Pancreas (tissue), 10 donors: Measurements from ENCODE around the gene EPG5. TPM values are rescaled to one million over a fixed set of nuclear protein-coding genes. Genes with fewer than 3 reads are reported as not detected.
"Not testable (repeated sequence)": the region's sequence is repeated elsewhere in the genome, so short reads cannot be mapped to it uniquely, and the experiment has no call there.

Source experiments
- ATAC-seq, 4 donors: fragments of 200-7000 bp; cut with Tn5 transposase; one replicate each; pipeline versions ENCODE4 v1.8.0 to v1.9.1; 2020; ENCODE audit warnings: mild to moderate bottlenecking in 4 of 4, moderate library complexity in 4 of 4
- DNase-seq, 6 donors: peaks; one replicate each; pipeline ENCODE4 v3.0.0-alpha.2; 2020
- FAIRE-seq: peaks from 2 replicates; lab custom pipeline; 2012; peaks lifted over from hg19 to GRCh38; lab: Jason Lieb, UNC
- H3K27ac ChIP-seq, 4 donors: fragments of 200-600 bp; sonication (generic); 1 replicate in 3 of 4; 2 replicates in 1 of 4; pipeline versions ENCODE4 v1.5.0 to v1.8.0; 2020
- H3K27me3 ChIP-seq, 4 donors: fragments of 200-600 bp; one replicate each; pipeline ENCODE4 v1.8.0; 2021
- H3K36me3 ChIP-seq, 3 donors: fragments of 200-600 bp; sonication (generic) in 1 of 3; one replicate each; pipeline versions ENCODE4 v1.5.0 to v1.8.0; 2020 to 2021
- H3K4me1 ChIP-seq, 3 donors: fragments of 200-600 bp; one replicate each; pipeline ENCODE4 v1.8.0; 2021
- H3K4me3 ChIP-seq, 4 donors: fragments of 200-600 bp; sonication (generic) in 2 of 4; one replicate each; pipeline versions ENCODE4 v1.5.0 to v1.8.0; 2020 to 2021
- H3K9me3 ChIP-seq, 4 donors: fragments of 200-600 bp; one replicate each; pipeline ENCODE4 v1.8.0; 2021
- WGBS, 2 donors: extraction: QIAGEN DNeasy Blood & Tissue Kit; methylation state at CpG; one replicate each; pipeline ENCODE4 v1.1.7; 2013; 5-methylcytosine and 5-hydroxymethylcytosine counted together
- intact Hi-C, 3 donors: fragments of 100-400 bp; cut with DNase I; formaldehyde crosslinking; loops; one replicate each; pipeline versions ENCODE4 v1.11.1 to v1.14.2; 2022
- polyA plus RNA-seq, 2 donors: library from polyadenylated mRNA; stranded (reverse); fragments of 200-250 nt; gene quantifications; one replicate each; pipeline ENCODE4 v1.2.3, GENCODE V29; 2013
- total RNA-seq, 6 donors: library from RNA; stranded (reverse); fragmentation: NEBNext Ultra II Directional in 4 of 6; extraction: Animal tissue kit (Norgen Biotek cat#: 25700) in 4 of 6; gene quantifications; one replicate each; pipeline versions ENCODE4 v1.2.1 to v1.2.4, GENCODE V29; 2021 to 2023
- TF ChIP-seq, protein P1 (sequence below), 4 donors: fragments of 200-600 bp; sonication (generic) in 3 of 4; IDR thresholded peaks; one replicate each; pipeline versions ENCODE4 v1.5.0 to v1.8.0; 2021; ENCODE audit warnings: antibody characterized with exemption in 4 of 4
- donor health status: healthy with polysubstance abuse.
- donor health status: DM: no; HTN: no; CAD: no; lungs with moderate emphysema.
- donor health status: DM: no; HTN: no; CAD: no.
- donor health status: control.
- donor health status: control.
- donor health status: Bipolar disorder and iron deficiency.
- donor health status: DM: yes; HTN: yes; CAD: no.
- donor health status: DM: no; HTN: no; CAD: no.
- donor health status: DM: no; HTN: no; CAD: no.
- donor health status: DM: yes; HTN: yes; CAD: no.

The EPG5 gene
- total and polyA plus RNA-seq, 8 donors: 4.9 to 18.4 (median 10.1) TPM

- Histone ChIP-seq H3K4me3 (no peak overlapping the region), H3K36me3 (no peaks in the 10 kb centered on the region), H3K4me1 (peaks cover 0 to 11% (median 0%) of the 10 kb centered on the region in 3 donors), H3K27me3 (no peaks in the 10 kb centered on the region), H3K27ac (no peak overlapping the region), H3K9me3 (no peaks in the 10 kb centered on the region)
- intact Hi-C loops: no loop called here
- WGBS, 2 donors: 60 to 61% methylated on average over 2 of the region's 2 CpGs
- no peak for DNase-seq
- TF ChIP-seq, protein P1, sequence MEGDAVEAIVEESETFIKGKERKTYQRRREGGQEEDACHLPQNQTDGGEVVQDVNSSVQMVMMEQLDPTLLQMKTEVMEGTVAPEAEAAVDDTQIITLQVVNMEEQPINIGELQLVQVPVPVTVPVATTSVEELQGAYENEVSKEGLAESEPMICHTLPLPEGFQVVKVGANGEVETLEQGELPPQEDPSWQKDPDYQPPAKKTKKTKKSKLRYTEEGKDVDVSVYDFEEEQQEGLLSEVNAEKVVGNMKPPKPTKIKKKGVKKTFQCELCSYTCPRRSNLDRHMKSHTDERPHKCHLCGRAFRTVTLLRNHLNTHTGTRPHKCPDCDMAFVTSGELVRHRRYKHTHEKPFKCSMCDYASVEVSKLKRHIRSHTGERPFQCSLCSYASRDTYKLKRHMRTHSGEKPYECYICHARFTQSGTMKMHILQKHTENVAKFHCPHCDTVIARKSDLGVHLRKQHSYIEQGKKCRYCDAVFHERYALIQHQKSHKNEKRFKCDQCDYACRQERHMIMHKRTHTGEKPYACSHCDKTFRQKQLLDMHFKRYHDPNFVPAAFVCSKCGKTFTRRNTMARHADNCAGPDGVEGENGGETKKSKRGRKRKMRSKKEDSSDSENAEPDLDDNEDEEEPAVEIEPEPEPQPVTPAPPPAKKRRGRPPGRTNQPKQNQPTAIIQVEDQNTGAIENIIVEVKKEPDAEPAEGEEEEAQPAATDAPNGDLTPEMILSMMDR (IDR thresholded peaks at IDR 0.05): no peak
- FAIRE-seq: no peak
- no peak for ATAC-seq
Observed at GRCh38 chr18:45980229-45980628, 13.1 kb upstream of the EPG5 start.

GRCh38 chr18:45978084-45978483 lies 11.0 kb upstream of the EPG5 start:
- FAIRE-seq: no peak
- TF ChIP-seq, protein P1 (IDR thresholded peaks at IDR 0.05): no peak
- intact Hi-C loops: loop anchor here in 1 of 3 donors (10.0 kb wide), 2 partner anchors 97 to 283 kb away; partner anchors contain the start of gene PSTPIP2

DNA sequence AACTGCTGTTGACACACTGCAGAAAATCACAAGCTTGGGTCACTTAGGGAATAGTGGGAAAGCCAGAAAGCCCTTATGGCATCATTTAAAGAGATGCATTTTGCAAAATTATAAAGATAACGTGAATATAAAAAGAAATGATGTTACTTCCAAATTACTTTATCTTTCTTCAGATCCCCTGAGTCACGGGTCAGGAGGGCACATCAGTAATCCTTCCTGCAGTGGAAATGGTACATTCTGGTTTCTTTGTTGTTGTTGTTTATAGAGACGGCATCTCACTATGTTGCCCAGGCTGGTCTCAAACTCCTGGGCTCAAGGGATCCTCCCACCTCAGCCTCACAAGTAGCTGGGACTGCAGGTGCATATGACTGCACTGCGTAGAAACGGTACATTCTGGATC lies 9.8 kb upstream of the EPG5 start:
- ATAC-seq: no peak
- 84 to 96% methylated on average over 5 of the region's 5 CpGs for WGBS, 2 donors

More at GRCh38 chr18:45978084-45978483, 11.0 kb upstream of the EPG5 start:
- H3K27me3 ChIP-seq: no peaks in the 10 kb centered on the region
- H3K27ac ChIP-seq: peak overlapping the region in 3 of 4 donors; percentile 22 to 59 (median 48)
- H3K4me1 ChIP-seq: peaks cover 0 to 15% (median 0%) of the 10 kb centered on the region in 3 donors
- peak in 4 of 6 donors; percentile 59 to 81 (median 75) for DNase-seq
- no peak overlapping the region for H3K4me3 ChIP-seq
- 41 to 58% methylated on average over 1 of the region's 1 CpG for WGBS, 2 donors
- ATAC-seq: peak; percentile 88 to 94 (median 93)
- no peaks in the 10 kb centered on the region for H3K36me3 ChIP-seq
- no peaks in the 10 kb centered on the region for H3K9me3 ChIP-seq

GRCh38 chr18:45976566-45976965 lies 9.4 kb upstream of the EPG5 start:
- Histone ChIP-seq H3K36me3 (no peaks in the 10 kb centered on the region), H3K27me3 (no peaks in the 10 kb centered on the region), H3K4me3 (no peak overlapping the region), H3K9me3 (no peaks in the 10 kb centered on the region), H3K27ac (no peak overlapping the region), H3K4me1 (peaks cover 0 to 15% (median 0%) of the 10 kb centered on the region in 3 donors)
- no peak for ATAC-seq
- DNase-seq: no peak
- TF ChIP-seq, protein P1 (IDR thresholded peaks at IDR 0.05): no peak
- WGBS, 2 donors: 24 to 28% methylated on average over 1 of the region's 1 CpG
- FAIRE-seq: no peak
- intact Hi-C loops: loop anchor here in 1 of 3 donors (10.0 kb wide), 2 partner anchors 98 to 282 kb away; partner anchors contain the start of gene PSTPIP2

More for the DNA sequence above, 9.8 kb upstream of the EPG5 start:
- TF ChIP-seq, protein P1 (IDR thresholded peaks at IDR 0.05): no peak
- Histone ChIP-seq H3K4me3 (no peak overlapping the region), H3K4me1 (peaks cover 0 to 15% (median 0%) of the 10 kb centered on the region in 3 donors), H3K27ac (no peak overlapping the region), H3K9me3 (no peaks in the 10 kb centered on the region), H3K36me3 (no peaks in the 10 kb centered on the region), H3K27me3 (no peaks in the 10 kb centered on the region)
- FAIRE-seq (no peak), DNase-seq (no peak)
- intact Hi-C loops: loop anchor here in 1 of 3 donors (10.0 kb wide), 2 partner anchors 98 to 282 kb away; partner anchors contain the start of gene PSTPIP2

DNA sequence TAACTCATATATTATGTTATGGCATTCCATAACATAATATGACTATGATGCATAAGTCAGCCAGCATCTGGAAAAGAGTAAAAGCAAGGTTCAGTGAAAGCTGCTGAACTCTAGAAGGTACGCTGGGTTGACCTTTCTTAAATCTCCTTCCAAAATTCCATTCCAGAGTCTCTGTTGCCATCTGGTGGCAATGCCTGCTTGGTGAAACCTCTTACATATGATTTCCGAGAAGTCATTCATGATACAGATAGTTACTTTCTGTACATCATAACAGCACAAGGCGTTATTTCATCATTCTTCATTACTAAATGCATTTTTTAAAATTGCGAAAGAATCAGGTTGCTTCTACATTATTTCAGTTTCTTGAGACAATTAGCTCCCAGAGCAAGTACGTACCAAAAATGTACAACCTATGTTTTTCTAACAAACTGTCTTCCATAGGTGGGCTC lies 7.0 kb upstream of the EPG5 start:
- intact Hi-C loops: loop anchor here in 2 of 3 donors (5.0 to 10.0 kb wide), 3 partner anchors 101 to 282 kb away; partner anchors contain the start of gene PSTPIP2 (in 1 of the 2)
- no peaks in the 10 kb centered on the region for H3K36me3 ChIP-seq
- no peaks in the 10 kb centered on the region for H3K9me3 ChIP-seq
- WGBS, 2 donors: 19 to 23% methylated on average over 5 of the region's 5 CpGs
- TF ChIP-seq, protein P1 (IDR thresholded peaks at IDR 0.05): peak; percentile 36 to 62 (median 52)
- no peak overlapping the region for H3K27ac ChIP-seq
- no peak overlapping the region for H3K4me3 ChIP-seq
- DNase-seq (peak in 3 of 6 donors; percentile 38 to 61 (median 49)), ATAC-seq (peak; percentile 61 to 86 (median 81)), FAIRE-seq (peak; percentile 63)
- H3K27me3 ChIP-seq: no peaks in the 10 kb centered on the region
- peaks cover 0 to 15% (median 0%) of the 10 kb centered on the region in 3 donors for H3K4me1 ChIP-seq

- H3K4me3 ChIP-seq, DNase-seq, H3K9me3 ChIP-seq, FAIRE-seq, H3K27ac ChIP-seq, ATAC-seq, intact Hi-C loops, H3K27me3 ChIP-seq, H3K36me3 ChIP-seq: not testable (repeated sequence)
- H3K4me1 ChIP-seq: peaks cover 0 to 18% (median 3%) of the 10 kb centered on the region in 3 donors
- 93 to 96% methylated on average over 5 of the region's 5 CpGs for WGBS, 2 donors
Observed at GRCh38 chr18:45964913-45965312, 2.2 kb downstream of the EPG5 start.
